K562 (cell line): ENCODE measurements around the gene BLOC1S4. TPM values are rescaled to one million over a fixed set of nuclear protein-coding genes. Genes with fewer than 3 reads are reported as not detected.

Experiments used
- BRF1 ChIP-seq: IDR thresholded peaks from 3 replicates; pipeline ENCODE4 v1.6.1; 2011; ENCODE audit warnings: borderline replicate concordance, mild to moderate bottlenecking; ENCODE audit not compliant: insufficient read length; ENCODE audit errors: extremely low read depth
- CBFA2T3 ChIP-seq: fragments of 450-650 bp; IDR thresholded peaks from 2 replicates; pipeline ENCODE4 v1.6.1; 2017
- CREB1 ChIP-seq, 2 experiments: sonication (generic) in 1 of 2; formaldehyde crosslinking in 1 of 2; IDR thresholded peaks; 2 replicates each; pipeline versions ENCODE4 v1.6.1 to v1.8.0; 2012 to 2022; ENCODE audit warnings: inconsistent platforms in 1 of 2, mild to moderate bottlenecking in 1 of 2, missing genetic modification reagents in 1 of 2, moderate library complexity in 1 of 2
- DMBX1 ChIP-seq: fragments of 250-450 bp; sonication (Bioruptor Pico); IDR thresholded peaks from 2 replicates; pipeline ENCODE4 v1.8.0; 2022; ENCODE audit warnings: inconsistent platforms, mild to moderate bottlenecking, moderate library complexity, borderline replicate concordance
- E2F6 ChIP-seq, 2 experiments: IDR thresholded peaks; 2 replicates each; pipeline ENCODE4 v1.6.1; 2011; ENCODE audit warnings: borderline replicate concordance in 1 of 2, control low read depth in 1 of 2, low read depth in 1 of 2, low read length in 1 of 2, mild to moderate bottlenecking in 1 of 2, mixed read lengths in 1 of 2, moderate library complexity in 1 of 2; ENCODE audit not compliant: insufficient read depth in 1 of 2, insufficient read length in 1 of 2, poor library complexity in 1 of 2, severe bottlenecking in 1 of 2; ENCODE audit errors: extremely low read depth in 1 of 2
- HDGF ChIP-seq: fragments of 450-650 bp; IDR thresholded peaks from 2 replicates; pipeline ENCODE4 v1.6.1; 2016
- HOXB6 ChIP-seq: fragments of 250-450 bp; sonication (Bioruptor Pico); IDR thresholded peaks from 2 replicates; pipeline ENCODE4 v1.5.1; 2022; ENCODE audit warnings: mild to moderate bottlenecking, borderline replicate concordance
- KAT7 ChIP-seq: sonication (generic); formaldehyde crosslinking; IDR thresholded peaks from 2 replicates; pipeline ENCODE4 v1.8.0; 2022; ENCODE audit warnings: missing genetic modification reagents, mild to moderate bottlenecking, borderline replicate concordance
- MAX ChIP-seq: sonication (generic); formaldehyde crosslinking; IDR thresholded peaks from 2 replicates; pipeline ENCODE4 v1.9.0; 2022; ENCODE audit warnings: mild to moderate bottlenecking, missing genetic modification reagents
- MTF1 ChIP-seq: fragments of 250-450 bp; sonication (Bioruptor Pico); IDR thresholded peaks from 2 replicates; pipeline ENCODE4 v1.9.0; 2021; ENCODE audit warnings: moderate library complexity, mild to moderate bottlenecking, inconsistent platforms, borderline replicate concordance
- PRDM10 ChIP-seq: fragments of 450-650 bp; IDR thresholded peaks from 2 replicates; pipeline ENCODE4 v1.6.1; 2018; ENCODE audit not compliant: partially characterized antibody
- RBM14 ChIP-seq: fragments of 200-400 bp; formaldehyde crosslinking; IDR thresholded peaks from 2 replicates; pipeline ENCODE4 v1.6.1; 2018; ENCODE audit warnings: low read depth, mild to moderate bottlenecking, low read length, moderate library complexity, borderline replicate concordance; ENCODE audit not compliant: insufficient read depth
- RUNX1 ChIP-seq: sonication (generic); IDR thresholded peaks from 2 replicates; pipeline ENCODE4 v1.6.1; 2016; ENCODE audit warnings: antibody characterized with exemption, low read depth
- SMARCA4 ChIP-seq: fragments of 450-650 bp; IDR thresholded peaks from 2 replicates; pipeline ENCODE4 v1.6.1; 2016
- TCFL5 ChIP-seq: fragments of 250-450 bp; sonication (Bioruptor Pico); conservative IDR thresholded peaks from 2 replicates; pipeline ENCODE4 v1.6.1; 2021; ENCODE audit warnings: mild to moderate bottlenecking, moderate library complexity, matching md5 sums
- TEAD1 ChIP-seq, 2 experiments: fragments of 450-650 bp in 1 of 2; sonication (generic) in 1 of 2; formaldehyde crosslinking; IDR thresholded peaks; 2 replicates each; pipeline versions ENCODE4 v1.4.0 to v1.8.0; 2020 to 2022; ENCODE audit warnings: mild to moderate bottlenecking in 2 of 2, missing genetic modification reagents in 1 of 2
- UBTF ChIP-seq, 2 experiments: IDR thresholded peaks; 2 replicates each; pipeline ENCODE4 v1.6.1; 2012; ENCODE audit warnings: improper control_type of control experiment in 2 of 2, low read depth in 2 of 2, low read length in 2 of 2, borderline replicate concordance in 1 of 2
- ZKSCAN1 ChIP-seq: fragments of 150-350 bp; IDR thresholded peaks from 2 replicates; pipeline ENCODE4 v1.6.1; 2016; ENCODE audit warnings: low read depth, low read length
- ZNF436 ChIP-seq: fragments of 250-450, 450-650 bp; sonication (Bioruptor Pico); formaldehyde crosslinking; IDR thresholded peaks from 2 replicates; pipeline ENCODE4 v1.7.0; 2020; ENCODE audit warnings: mild to moderate bottlenecking
- ZNF584 ChIP-seq: fragments of 200-800 bp; sonication (Bioruptor generic); IDR thresholded peaks from 2 replicates; pipeline ENCODE4 v1.6.1; 2016; ENCODE audit warnings: low read depth, mild to moderate bottlenecking, missing genetic modification characterization, missing compliant biosample characterization
- polyA plus RNA-seq, 8 experiments: library from polyadenylated mRNA; depleted of rRNA in 4 of 8; stranded (reverse) in 5 of 8; unstranded in 3 of 8; fragments of >200 nt; fragmentation: Nextera tagmentation in 2 of 8; fragmentation: Illumina TruSeq in 1 of 8; extraction: Ambion mirVana in 2 of 8; extraction: Trizol in 1 of 8; gene quantifications; 2 replicates each; pipeline versions ENCODE4 v1.2.1 to v1.2.3, GENCODE V29; 2011 to 2014; ENCODE audit warnings: inconsistent platforms in 1 of 8, missing spikeins in 1 of 8
- total RNA-seq, 7 experiments: library from RNA; depleted of rRNA in 6 of 7; stranded (reverse); fragments of >200 nt in 6 of 7; fragmentation: Illumina TruSeq in 2 of 7; extraction: Trizol in 2 of 7; gene quantifications; 2 replicates each; pipeline versions ENCODE4 v1.2.1 to v1.2.3, GENCODE V29; 2011 to 2021; ENCODE audit warnings: low replicate concordance in 1 of 7

Gene BLOC1S4
- total and polyA plus RNA-seq, 9 of the 15 experiments (the other 6 are each of a cell fraction or from before 2014, with no cell fraction given) = 3.1 to 31.6 (median 11.2) TPM

- TF ChIP-seq TCFL5 = no peak
- no peak for TF ChIP-seq DMBX1 (CRISPR knock-in tag)
- TF ChIP-seq KAT7 (CRISPR knock-in tag) = no peak
- 0 out of 2 replicates have a peak, but pooled peaks have one; percentile 7 for TF ChIP-seq CREB1 (IDR thresholded peaks at IDR 0.05)
- TF ChIP-seq CREB1 (CRISPR knock-in tag; IDR thresholded peaks at IDR 0.05) = no peak
- TF ChIP-seq ZKSCAN1 = no peak
- TF ChIP-seq ZNF584 (CRISPR knock-in tag) = no peak
- TF ChIP-seq MTF1 (CRISPR knock-in tag) = no peak
- no peak; the same call in 1 of the 2 replicates for TF ChIP-seq MAX
- TF ChIP-seq RUNX1 = no peak
- peak; percentile 37 to 61 for TF ChIP-seq E2F6 (IDR thresholded peaks at IDR 0.05; ENCODE audit: borderline replicate concordance in 1 of 2, extremely low read depth in 1 of 2, insufficient read depth in 1 of 2, insufficient read length in 1 of 2, low read depth in 1 of 2, low read length in 1 of 2, poor library complexity in 1 of 2, severe bottlenecking in 1 of 2)
- TF ChIP-seq TEAD1 (CRISPR knock-in tag; IDR thresholded peaks at IDR 0.05) = peak in 1 of 2 experiments; percentile 26; a peak in 1 of 4 replicates
- TF ChIP-seq RBM14 = no peak
- no peak for TF ChIP-seq BRF1
- 0 out of 2 replicates have a peak, but pooled peaks have one; percentile 61 for TF ChIP-seq HDGF
- peak; percentile 79 for TF ChIP-seq CBFA2T3
- no peak for TF ChIP-seq ZNF436 (CRISPR knock-in tag)
- no peak for TF ChIP-seq HOXB6 (CRISPR knock-in tag)
- TF ChIP-seq PRDM10 = peak; percentile 58
- peak; percentile 74 for TF ChIP-seq SMARCA4
- TF ChIP-seq UBTF (IDR thresholded peaks at IDR 0.05; ENCODE audit: borderline replicate concordance in 1 of 2, low read depth in 2 of 2, low read length in 2 of 2) = no peak
Measured at GRCh38 chr4:6674500-6675149, 41.3 kb upstream of the BLOC1S4 start (continued).
